HepG2 (cell line): ENCODE results near the gene CLPTM1. TPM values are rescaled to one million over a fixed set of nuclear protein-coding genes. Genes with fewer than 3 reads are reported as not detected.

Experiments
- ARID5B ChIP-seq: IDR thresholded peaks from 2 replicates; pipeline ENCODE4 v1.4.0; 2020; ENCODE audit warnings: mild to moderate bottlenecking, missing genetic modification reagents
- ATF6 ChIP-seq: sonication (generic); formaldehyde crosslinking; conservative IDR thresholded peaks from 2 replicates; pipeline ENCODE4 v1.4.0; 2020; ENCODE audit warnings: missing genetic modification reagents
- GABPA ChIP-seq, 2 experiments: IDR thresholded peaks; 2 replicates each; pipeline ENCODE4 v1.6.1; 2011 to 2016; ENCODE audit warnings: low read depth in 2 of 2, low read length in 1 of 2, missing biosample characterization in 1 of 2, missing genetic modification characterization in 1 of 2
- HMG20A ChIP-seq: IDR thresholded peaks from 2 replicates; pipeline ENCODE4 v1.6.1; 2016; ENCODE audit warnings: borderline replicate concordance
- HOXA3 ChIP-seq: sonication (generic); formaldehyde crosslinking; IDR thresholded peaks from 2 replicates; pipeline ENCODE4 v1.5.0; 2020; ENCODE audit warnings: missing genetic modification reagents
- KMT2A ChIP-seq: sonication (generic); formaldehyde crosslinking; IDR thresholded peaks from 2 replicates; pipeline ENCODE4 v1.4.0; 2020; ENCODE audit warnings: missing genetic modification reagents
- MBD4 ChIP-seq: IDR thresholded peaks from 2 replicates; pipeline ENCODE4 v1.6.1; 2012; ENCODE audit warnings: low read length, inconsistent platforms, borderline replicate concordance
- MED8 ChIP-seq: sonication (generic); formaldehyde crosslinking; IDR thresholded peaks from 2 replicates; pipeline ENCODE4 v1.8.1; 2023; ENCODE audit warnings: mild to moderate bottlenecking, missing genetic modification reagents; ENCODE audit not compliant: insufficient replicate concordance
- SAFB2 ChIP-seq: sonication (generic); formaldehyde crosslinking; IDR thresholded peaks from 2 replicates; pipeline ENCODE4 v1.5.1; 2020; ENCODE audit warnings: missing genetic modification reagents, low read depth, mild to moderate bottlenecking, borderline replicate concordance
- ZFX ChIP-seq: sonication (generic); formaldehyde crosslinking; IDR thresholded peaks from 2 replicates; pipeline ENCODE4 v1.4.0; 2020; ENCODE audit warnings: mild to moderate bottlenecking, low read depth, missing genetic modification reagents, moderate library complexity
- ZHX2 ChIP-seq, 2 experiments: sonication (generic) in 1 of 2; formaldehyde crosslinking in 1 of 2; IDR thresholded peaks; 2 replicates each; pipeline versions ENCODE4 v1.6.1 to v1.9.0; 2014 to 2022; ENCODE audit warnings: antibody characterized with exemption in 1 of 2, borderline replicate concordance in 1 of 2, inconsistent platforms in 1 of 2, low read depth in 1 of 2, missing genetic modification reagents in 1 of 2
- ZMYM4 ChIP-seq: sonication (generic); formaldehyde crosslinking; IDR thresholded peaks from 2 replicates; pipeline ENCODE4 v1.8.1; 2023; ENCODE audit warnings: mild to moderate bottlenecking, missing genetic modification reagents
- ZNF512 ChIP-seq: sonication (generic); formaldehyde crosslinking; IDR thresholded peaks from 2 replicates; pipeline ENCODE4 v1.4.0; 2020; ENCODE audit warnings: mild to moderate bottlenecking, missing genetic modification reagents
- polyA plus RNA-seq, 8 experiments: library from polyadenylated mRNA; depleted of rRNA in 3 of 8; stranded (reverse) in 7 of 8; unstranded in 1 of 8; fragments of >200 nt; fragmentation: Illumina TruSeq in 4 of 8; extraction: Trizol in 4 of 8; gene quantifications; 2 replicates each; pipeline versions ENCODE4 v1.2.1 to v1.2.3, GENCODE V29; 2011 to 2016; ENCODE audit warnings: low read depth in 4 of 8, missing spikeins in 1 of 8, mixed read lengths in 1 of 8; ENCODE audit not compliant: insufficient read depth in 1 of 8
- total RNA-seq, 5 experiments: library from RNA; depleted of rRNA; stranded (reverse); fragments of >200 nt; fragmentation: Illumina TruSeq; extraction: Trizol; gene quantifications; 2 replicates each; pipeline ENCODE4 v1.2.3, GENCODE V29; 2016; ENCODE audit warnings: low read depth in 1 of 5

CLPTM1 gene
- total and polyA plus RNA-seq, 2 of the 13 experiments (the other 11 are each of a cell fraction or from before 2014, with no cell fraction given): 34.9 to 42.8 TPM

- TF ChIP-seq ARID5B (no peak), MED8 (CRISPR knock-in tag) (no peak), HMG20A (no peak), ZHX2 (IDR thresholded peaks at IDR 0.05; ENCODE audit: low read depth) (no peak), ZHX2 (CRISPR knock-in tag; IDR thresholded peaks at IDR 0.05; ENCODE audit: borderline replicate concordance) (no peak), GABPA (IDR thresholded peaks at IDR 0.05; ENCODE audit: low read depth, low read length) (no peak), GABPA (CRISPR knock-in tag; IDR thresholded peaks at IDR 0.05; ENCODE audit: low read depth) (no peak), ATF6 (CRISPR knock-in tag) (no peak), ZMYM4 (0 out of 2 replicates have a peak, but pooled peaks have one; percentile 41), SAFB2 (CRISPR knock-in tag) (no peak), ZFX (no peak), MBD4 (no peak), ZNF512 (CRISPR knock-in tag) (no peak), HOXA3 (peak; percentile 14; the same call in 1 of the 2 replicates), KMT2A (CRISPR knock-in tag) (no peak)
Measured at GRCh38 chr19:44947041-44947581, 8.1 kb upstream of the CLPTM1 start (continued).
